ENCODE data around the gene TMEM127. TPM values are rescaled to one million over a fixed set of nuclear protein-coding genes. Genes with fewer than 3 reads are reported as not detected.

TMEM127 gene
- total RNA-seq, 1 donor from 2014 or later = 54.9 TPM

GRCh38 chr2:96209011-96209728 is 56.6 kb downstream of the TMEM127 start:
- H3K27me3 ChIP-seq (ENCODE audit: control insufficient read depth, insufficient read depth, low read length) = no peaks in the 10 kb centered on the region
- no peak for TF ChIP-seq CTCF (IDR thresholded peaks at IDR 0.05; ENCODE audit: insufficient read depth, low read length, poor library complexity, severe bottlenecking)
- peak overlapping the region; percentile 88 for H3K4me3 ChIP-seq (ENCODE audit: low read depth, low read length)
- H3K36me3 ChIP-seq (ENCODE audit: control insufficient read depth, insufficient read depth, low read length) = no peaks in the 10 kb centered on the region
- no peak for DNase-seq (ENCODE audit: low read depth)

GRCh38 chr2:96208143-96209010 is 57.4 kb downstream of the TMEM127 start, which contains the start of gene STARD7:
Gene STARD7, minus strand, starts transcription at chr2:96208827. Its CDS starts 393 bp downstream, at chr2:96208434.
- Histone ChIP-seq H3K4me3 (ENCODE audit: low read depth, low read length) (peak within 1 kb of the TSS; percentile 88), H3K27me3 (ENCODE audit: control insufficient read depth, insufficient read depth, low read length) (no peaks in the 10 kb centered on the region), H3K36me3 (ENCODE audit: control insufficient read depth, insufficient read depth, low read length) (no peaks in the 10 kb centered on the region)
- TF ChIP-seq CTCF (IDR thresholded peaks at IDR 0.05; ENCODE audit: insufficient read depth, low read length, poor library complexity, severe bottlenecking) = no peak
- peak; percentile 92 for DNase-seq (ENCODE audit: low read depth)

- no peak for TF ChIP-seq CTCF (IDR thresholded peaks at IDR 0.05; ENCODE audit: insufficient read depth, low read length, poor library complexity, severe bottlenecking)
- H3K27me3 ChIP-seq (ENCODE audit: control insufficient read depth, insufficient read depth, low read length) = no peaks in the 10 kb centered on the region
- no peak for DNase-seq (ENCODE audit: low read depth)
- H3K4me3 ChIP-seq (ENCODE audit: low read depth, low read length) = peak overlapping the region; percentile 88
- no peaks in the 10 kb centered on the region for H3K36me3 ChIP-seq (ENCODE audit: control insufficient read depth, insufficient read depth, low read length)
These were observed 58.0 kb downstream of the TMEM127 start for GRCh38 chr2:96207774-96208142.

- no peak for TF ChIP-seq CTCF (IDR thresholded peaks at IDR 0.05; ENCODE audit: insufficient read depth, low read length, poor library complexity, severe bottlenecking)
- peak overlapping the region; percentile 88 for H3K4me3 ChIP-seq (ENCODE audit: low read depth, low read length)
- no peak for DNase-seq (ENCODE audit: low read depth)
- H3K27me3 ChIP-seq (ENCODE audit: control insufficient read depth, insufficient read depth, low read length) = no peaks in the 10 kb centered on the region
- H3K36me3 ChIP-seq (ENCODE audit: control insufficient read depth, insufficient read depth, low read length) = no peaks in the 10 kb centered on the region
These were observed 58.6 kb downstream of the TMEM127 start for GRCh38 chr2:96207073-96207773.

GRCh38 chr2:96205888-96206287 is 59.9 kb downstream of the TMEM127 start:
- no peak for DNase-seq (ENCODE audit: low read depth)

More at GRCh38 chr2:96205888-96206287, 59.9 kb downstream of the TMEM127 start:
- TF ChIP-seq CTCF (IDR thresholded peaks at IDR 0.05; ENCODE audit: insufficient read depth, low read length, poor library complexity, severe bottlenecking) = no peak
- H3K27me3 ChIP-seq (ENCODE audit: control insufficient read depth, insufficient read depth, low read length) = no peaks in the 10 kb centered on the region
- no peaks in the 10 kb centered on the region for H3K36me3 ChIP-seq (ENCODE audit: control insufficient read depth, insufficient read depth, low read length)
- H3K4me3 ChIP-seq (ENCODE audit: low read depth, low read length) = no peak overlapping the region

All from kidney epithelial cell (primary cell).